ENCODE data around the gene UBE2L6. TPM values are rescaled to one million over a fixed set of nuclear protein-coding genes. Genes with fewer than 3 reads are reported as not detected.

UBE2L6 gene
- 100 to 1,000 TPM in 1 of 10 donors, 10 to 100 TPM in 8, 1 to 10 TPM in 1; 9.7 to 156 (median 17.7) TPM for total RNA-seq
- polyA plus RNA-seq: 10 to 100 TPM; 14.1 to 19.3 TPM
- long read RNA-seq, donor 1, transcript UBE2L6-201 (4 exons, 1,354 nt): major isoform, 12 of 13 reads
- long read RNA-seq, donor 1, partial matches to known transcripts: 0 of 13 reads
- long read RNA-seq, donor 1, other reads (novel, unspliced or antisense): 1 of 13 reads
- long read RNA-seq, donor 2, transcript UBE2L6-201 (4 exons, 1,354 nt): major isoform, 10 of 14 reads
- long read RNA-seq, donor 2, partial matches to known transcripts: 2 of 14 reads
- long read RNA-seq, donor 2, other reads (novel, unspliced or antisense): 1 of 14 reads
- long read RNA-seq, donor 3, transcript UBE2L6-201 (4 exons, 1,354 nt): major isoform, 22 of 29 reads
- long read RNA-seq, donor 3, partial matches to known transcripts: 0 of 29 reads
- long read RNA-seq, donor 3, other reads (novel, unspliced or antisense): 2 of 29 reads

DNA sequence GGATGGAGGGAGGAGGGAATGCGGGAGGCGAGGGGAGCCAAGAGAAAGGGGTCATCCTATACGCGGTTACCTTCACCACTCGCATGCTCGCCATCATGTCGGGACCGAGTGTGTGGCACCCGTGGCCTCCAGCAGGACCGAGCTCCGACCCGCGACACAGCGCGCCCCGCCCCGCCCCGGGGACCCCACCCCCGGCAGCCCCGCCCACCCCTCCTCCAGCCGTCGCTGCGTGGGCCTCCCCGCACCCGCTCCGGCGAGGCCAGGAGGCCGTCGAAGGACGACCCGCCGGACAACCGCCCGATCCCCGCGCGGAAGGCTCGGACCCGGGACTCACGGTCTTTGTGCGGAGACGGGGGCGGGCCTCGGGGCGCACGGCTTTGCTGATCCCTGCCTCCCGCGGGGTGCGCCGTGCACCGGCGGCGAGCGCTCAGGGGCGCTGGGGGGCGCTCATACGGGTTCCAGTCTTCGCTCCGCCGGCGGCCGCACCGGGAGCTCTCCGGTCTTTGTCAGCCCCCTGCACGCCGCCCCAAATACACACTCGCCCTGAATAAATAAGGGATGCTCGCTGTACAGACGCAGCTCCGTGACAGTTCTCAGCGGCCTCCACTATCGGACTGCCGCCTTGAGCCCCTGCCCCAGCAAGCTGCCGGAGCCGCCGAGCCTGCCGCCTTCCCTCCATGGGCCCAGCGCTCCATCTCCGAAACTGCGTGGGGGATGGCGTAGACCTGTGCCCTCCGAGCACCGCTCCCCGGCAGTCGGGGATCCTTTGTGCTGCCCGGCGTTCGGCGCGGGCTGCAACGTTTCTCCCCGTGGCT is at the start of gene UBE2L6:
Gene UBE2L6, minus strand, starts transcription at position 158 of the 815 bp plus-strand sequence. Its CDS starts 61 bp downstream, at position 97.
- no peaks in the 10 kb centered on the region for H3K9me3 ChIP-seq
- H3K4me1 ChIP-seq: peaks cover 0 to 52% (median 12%) of the 10 kb centered on the region in 9 donors
- peak; percentile 50 to 67 for DNase-seq
- intact Hi-C loops (cut with DNase I): loop anchor here in 9 of 10 donors (2.0 to 5.0 kb wide), 9 partner anchors 29 to 945 kb away; partner anchors contain the start of gene SERPING1 (in 1 of the 9)
- H3K36me3 ChIP-seq: peaks cover 0 to 12% (median 0%) of the 10 kb centered on the region in 9 donors
- peak within 1 kb of the TSS; percentile 51 to 94 (median 84) for H3K27ac ChIP-seq
- ATAC-seq: peak; percentile 75 to 91 (median 85)
- H3K27me3 ChIP-seq: no peaks in the 10 kb centered on the region
- peak within 1 kb of the TSS; percentile 23 to 90 (median 80) for H3K4me3 ChIP-seq
- WGBS, 2 donors: 0% methylated on average over 66 to 92 of the region's 92 CpGs
- TF ChIP-seq, protein P1, sequence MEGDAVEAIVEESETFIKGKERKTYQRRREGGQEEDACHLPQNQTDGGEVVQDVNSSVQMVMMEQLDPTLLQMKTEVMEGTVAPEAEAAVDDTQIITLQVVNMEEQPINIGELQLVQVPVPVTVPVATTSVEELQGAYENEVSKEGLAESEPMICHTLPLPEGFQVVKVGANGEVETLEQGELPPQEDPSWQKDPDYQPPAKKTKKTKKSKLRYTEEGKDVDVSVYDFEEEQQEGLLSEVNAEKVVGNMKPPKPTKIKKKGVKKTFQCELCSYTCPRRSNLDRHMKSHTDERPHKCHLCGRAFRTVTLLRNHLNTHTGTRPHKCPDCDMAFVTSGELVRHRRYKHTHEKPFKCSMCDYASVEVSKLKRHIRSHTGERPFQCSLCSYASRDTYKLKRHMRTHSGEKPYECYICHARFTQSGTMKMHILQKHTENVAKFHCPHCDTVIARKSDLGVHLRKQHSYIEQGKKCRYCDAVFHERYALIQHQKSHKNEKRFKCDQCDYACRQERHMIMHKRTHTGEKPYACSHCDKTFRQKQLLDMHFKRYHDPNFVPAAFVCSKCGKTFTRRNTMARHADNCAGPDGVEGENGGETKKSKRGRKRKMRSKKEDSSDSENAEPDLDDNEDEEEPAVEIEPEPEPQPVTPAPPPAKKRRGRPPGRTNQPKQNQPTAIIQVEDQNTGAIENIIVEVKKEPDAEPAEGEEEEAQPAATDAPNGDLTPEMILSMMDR (IDR thresholded peaks at IDR 0.05): peak in 4 of 9 donors; percentile 78 to 89 (median 86)

DNA sequence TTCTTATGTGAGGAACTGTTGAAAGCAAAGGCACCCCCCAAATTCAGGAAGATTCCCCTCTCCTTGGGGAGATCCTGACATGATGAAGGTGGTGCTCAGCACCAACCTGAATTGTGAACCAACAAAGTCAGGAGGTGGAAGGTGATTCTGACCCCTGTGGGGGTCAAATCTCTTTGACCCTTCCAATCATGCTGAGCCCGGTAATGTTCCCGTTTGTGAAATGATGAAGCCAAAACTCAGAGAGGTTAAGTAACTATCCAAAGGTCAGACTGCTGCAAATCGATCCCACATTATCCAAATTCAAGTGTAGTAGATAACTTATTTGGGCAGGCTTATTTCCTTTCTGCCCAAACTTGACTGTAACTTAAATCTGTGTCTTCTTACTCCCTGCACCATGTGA is 49.1 kb upstream of the UBE2L6 start:
- Histone ChIP-seq H3K27ac (no peak overlapping the region), H3K36me3 (peaks cover 0 to 65% (median 7%) of the 10 kb centered on the region in 9 donors), H3K27me3 (no peaks in the 10 kb centered on the region), H3K9me3 (peaks cover 0 to 18% (median 7%) of the 10 kb centered on the region in 11 donors), H3K4me1 (no peaks in the 10 kb centered on the region), H3K4me3 (no peak overlapping the region)
- no peak for ATAC-seq
- 70 to 72% methylated on average over 3 of the region's 3 CpGs for WGBS, 2 donors
- TF ChIP-seq, protein P1 (IDR thresholded peaks at IDR 0.05): no peak
- intact Hi-C loops (cut with DNase I): no loop called here
- DNase-seq: no peak

GRCh38 chr11:57615308-57615707 is 47.8 kb upstream of the UBE2L6 start:
- Histone ChIP-seq H3K27ac (no peak overlapping the region), H3K4me1 (no peaks in the 10 kb centered on the region), H3K9me3 (peaks cover 0 to 18% (median 7%) of the 10 kb centered on the region in 11 donors), H3K27me3 (no peaks in the 10 kb centered on the region), H3K4me3 (no peak overlapping the region), H3K36me3 (peaks cover 0 to 77% (median 10%) of the 10 kb centered on the region in 9 donors)
- 78 to 80% methylated on average over 1 of the region's 1 CpG for WGBS, 2 donors
- ATAC-seq (no peak), DNase-seq (no peak)
- TF ChIP-seq, protein P1 (IDR thresholded peaks at IDR 0.05): no peak
- intact Hi-C loops (cut with DNase I): no loop called here

DNA sequence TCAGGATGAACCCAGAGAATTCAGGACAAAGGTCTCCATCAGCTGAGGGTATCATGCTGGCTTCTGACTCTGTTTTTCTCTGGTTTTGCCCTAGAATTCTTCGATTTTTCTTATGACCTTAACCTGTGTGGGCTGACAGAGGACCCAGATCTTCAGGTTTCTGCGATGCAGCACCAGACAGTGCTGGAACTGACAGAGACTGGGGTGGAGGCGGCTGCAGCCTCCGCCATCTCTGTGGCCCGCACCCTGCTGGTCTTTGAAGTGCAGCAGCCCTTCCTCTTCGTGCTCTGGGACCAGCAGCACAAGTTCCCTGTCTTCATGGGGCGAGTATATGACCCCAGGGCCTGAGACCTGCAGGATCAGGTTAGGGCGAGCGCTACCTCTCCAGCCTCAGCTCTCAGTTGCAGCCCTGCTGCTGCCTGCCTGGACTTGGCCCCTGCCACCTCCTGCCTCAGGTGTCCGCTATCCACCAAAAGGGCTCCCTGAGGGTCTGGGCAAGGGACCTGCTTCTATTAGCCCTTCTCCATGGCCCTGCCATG is 46.8 kb upstream of the UBE2L6 start:
- ATAC-seq (no peak), DNase-seq (no peak)
- Histone ChIP-seq H3K4me1 (no peaks in the 10 kb centered on the region), H3K9me3 (peaks cover 0 to 8% (median 0%) of the 10 kb centered on the region in 11 donors), H3K27me3 (no peaks in the 10 kb centered on the region), H3K36me3 (peaks cover 0 to 87% (median 10%) of the 10 kb centered on the region in 9 donors), H3K27ac (no peak overlapping the region), H3K4me3 (no peak overlapping the region)
- TF ChIP-seq, protein P1 (IDR thresholded peaks at IDR 0.05): no peak
- intact Hi-C loops (cut with DNase I): no loop called here
- WGBS, 2 donors: 81 to 83% methylated on average over 10 of the region's 10 CpGs

Data from heart right ventricle (tissue), 16 donors.